ENCODE results near the gene NPC1L1.
"Not testable (repeated sequence)": the region's sequence is repeated elsewhere in the genome, so short reads cannot be mapped to it uniquely, and the experiment has no call there.

Gene NPC1L1

GRCh38 chr7:44520574-44520973 lies 20.6 kb downstream of the NPC1L1 start:
- no peak overlapping the region for H3K4me3 ChIP-seq (ENCODE audit: low read length in 2 of 2)
- no peaks in the 10 kb centered on the region for H3K4me1 ChIP-seq (ENCODE audit: control insufficient read depth in 2 of 2, insufficient read depth in 2 of 2, low read length in 2 of 2)
- no peaks in the 10 kb centered on the region for H3K9me3 ChIP-seq (ENCODE audit: control insufficient read depth in 2 of 2, low read length in 2 of 2)
- H3K27ac ChIP-seq (ENCODE audit: low read depth in 2 of 2, low read length in 2 of 2), result no peak overlapping the region
- H3K27me3 ChIP-seq (ENCODE audit: control insufficient read depth in 2 of 2, insufficient read depth in 2 of 2, low read length in 2 of 2), result peaks cover 0 to 4% of the 10 kb centered on the region in 2 donors
- no peak overlapping the region for H3K9ac ChIP-seq (ENCODE audit: low read depth in 1 of 2, low read length in 2 of 2)
- no peaks in the 10 kb centered on the region for H3K36me3 ChIP-seq (ENCODE audit: control insufficient read depth in 2 of 2, insufficient read depth in 2 of 2, low read length in 2 of 2)

- Histone ChIP-seq H3K27ac (ENCODE audit: low read depth in 2 of 2, low read length in 2 of 2) (no peak overlapping the region), H3K9ac (ENCODE audit: low read depth in 1 of 2, low read length in 2 of 2) (no peak overlapping the region), H3K4me1 (ENCODE audit: control insufficient read depth in 2 of 2, insufficient read depth in 2 of 2, low read length in 2 of 2) (no peaks in the 10 kb centered on the region), H3K36me3 (ENCODE audit: control insufficient read depth in 2 of 2, insufficient read depth in 2 of 2, low read length in 2 of 2) (no peaks in the 10 kb centered on the region), H3K27me3 (ENCODE audit: control insufficient read depth in 2 of 2, insufficient read depth in 2 of 2, low read length in 2 of 2) (peaks cover 0 to 4% of the 10 kb centered on the region in 2 donors), H3K4me3 (ENCODE audit: low read length in 2 of 2) (no peak overlapping the region), H3K9me3 (ENCODE audit: control insufficient read depth in 2 of 2, low read length in 2 of 2) (no peaks in the 10 kb centered on the region)
Observed at GRCh38 chr7:44519546-44519945, 21.6 kb downstream of the NPC1L1 start.

- no peaks in the 10 kb centered on the region for H3K9me3 ChIP-seq (ENCODE audit: control insufficient read depth in 2 of 2, low read length in 2 of 2)
- no peaks in the 10 kb centered on the region for H3K36me3 ChIP-seq (ENCODE audit: control insufficient read depth in 2 of 2, insufficient read depth in 2 of 2, low read length in 2 of 2)
- H3K27me3 ChIP-seq (ENCODE audit: control insufficient read depth in 2 of 2, insufficient read depth in 2 of 2, low read length in 2 of 2), result peaks cover 0 to 4% of the 10 kb centered on the region in 2 donors
- no peak overlapping the region for H3K9ac ChIP-seq (ENCODE audit: low read depth in 1 of 2, low read length in 2 of 2)
- H3K27ac ChIP-seq (ENCODE audit: low read depth in 2 of 2, low read length in 2 of 2), result no peak overlapping the region
- H3K4me3 ChIP-seq (ENCODE audit: low read length in 2 of 2), result no peak overlapping the region
- no peaks in the 10 kb centered on the region for H3K4me1 ChIP-seq (ENCODE audit: control insufficient read depth in 2 of 2, insufficient read depth in 2 of 2, low read length in 2 of 2)
Observed at GRCh38 chr7:44518761-44519160, 22.4 kb downstream of the NPC1L1 start.

- H3K4me3 ChIP-seq (ENCODE audit: low read length in 2 of 2), result no peak overlapping the region
- no peaks in the 10 kb centered on the region for H3K27me3 ChIP-seq (ENCODE audit: control insufficient read depth in 2 of 2, insufficient read depth in 2 of 2, low read length in 2 of 2)
- H3K9me3 ChIP-seq (ENCODE audit: control insufficient read depth in 2 of 2, low read length in 2 of 2), result no peaks in the 10 kb centered on the region
- no peaks in the 10 kb centered on the region for H3K4me1 ChIP-seq (ENCODE audit: control insufficient read depth in 2 of 2, insufficient read depth in 2 of 2, low read length in 2 of 2)
- no peak overlapping the region for H3K9ac ChIP-seq (ENCODE audit: low read depth in 1 of 2, low read length in 2 of 2)
- no peak overlapping the region for H3K27ac ChIP-seq (ENCODE audit: low read depth in 2 of 2, low read length in 2 of 2)
- no peaks in the 10 kb centered on the region for H3K36me3 ChIP-seq (ENCODE audit: control insufficient read depth in 2 of 2, insufficient read depth in 2 of 2, low read length in 2 of 2)
Observed at GRCh38 chr7:44517175-44517574, 24.0 kb downstream of the NPC1L1 start.

- Histone ChIP-seq H3K9ac (ENCODE audit: low read depth in 1 of 2, low read length in 2 of 2) (no peak overlapping the region), H3K36me3 (ENCODE audit: control insufficient read depth in 2 of 2, insufficient read depth in 2 of 2, low read length in 2 of 2) (no peaks in the 10 kb centered on the region), H3K27me3 (ENCODE audit: control insufficient read depth in 2 of 2, insufficient read depth in 2 of 2, low read length in 2 of 2) (no peaks in the 10 kb centered on the region), H3K4me1 (ENCODE audit: control insufficient read depth in 2 of 2, insufficient read depth in 2 of 2, low read length in 2 of 2) (no peaks in the 10 kb centered on the region), H3K4me3 (ENCODE audit: low read length in 2 of 2) (no peak overlapping the region), H3K27ac (ENCODE audit: low read depth in 2 of 2, low read length in 2 of 2) (no peak overlapping the region), H3K9me3 (ENCODE audit: control insufficient read depth in 2 of 2, low read length in 2 of 2) (no peaks in the 10 kb centered on the region)
Observed at GRCh38 chr7:44515590-44516268, 25.4 kb downstream of the NPC1L1 start.

- no peak overlapping the region for H3K9ac ChIP-seq (ENCODE audit: low read depth in 1 of 2, low read length in 2 of 2)
- no peaks in the 10 kb centered on the region for H3K4me1 ChIP-seq (ENCODE audit: control insufficient read depth in 2 of 2, insufficient read depth in 2 of 2, low read length in 2 of 2)
- no peaks in the 10 kb centered on the region for H3K9me3 ChIP-seq (ENCODE audit: control insufficient read depth in 2 of 2, low read length in 2 of 2)
- H3K27ac ChIP-seq (ENCODE audit: low read depth in 2 of 2, low read length in 2 of 2), result no peak overlapping the region
- no peaks in the 10 kb centered on the region for H3K36me3 ChIP-seq (ENCODE audit: control insufficient read depth in 2 of 2, insufficient read depth in 2 of 2, low read length in 2 of 2)
- H3K4me3 ChIP-seq (ENCODE audit: low read length in 2 of 2), result no peak overlapping the region
- no peaks in the 10 kb centered on the region for H3K27me3 ChIP-seq (ENCODE audit: control insufficient read depth in 2 of 2, insufficient read depth in 2 of 2, low read length in 2 of 2)
Observed at GRCh38 chr7:44512736-44513135, 28.4 kb downstream of the NPC1L1 start.

GRCh38 chr7:44511863-44512468 lies 29.2 kb downstream of the NPC1L1 start:
- H3K4me3 ChIP-seq (ENCODE audit: low read length in 2 of 2), result no peak overlapping the region
- H3K27me3 ChIP-seq (ENCODE audit: control insufficient read depth in 2 of 2, insufficient read depth in 2 of 2, low read length in 2 of 2), result no peaks in the 10 kb centered on the region
- H3K9me3 ChIP-seq (ENCODE audit: control insufficient read depth in 2 of 2, low read length in 2 of 2), result no peaks in the 10 kb centered on the region
- no peaks in the 10 kb centered on the region for H3K4me1 ChIP-seq (ENCODE audit: control insufficient read depth in 2 of 2, insufficient read depth in 2 of 2, low read length in 2 of 2)
- no peak overlapping the region for H3K9ac ChIP-seq (ENCODE audit: low read depth in 1 of 2, low read length in 2 of 2)
- no peak overlapping the region for H3K27ac ChIP-seq (ENCODE audit: low read depth in 2 of 2, low read length in 2 of 2)
- no peaks in the 10 kb centered on the region for H3K36me3 ChIP-seq (ENCODE audit: control insufficient read depth in 2 of 2, insufficient read depth in 2 of 2, low read length in 2 of 2)

GRCh38 chr7:44511236-44511635 lies 29.9 kb downstream of the NPC1L1 start:
- no peaks in the 10 kb centered on the region for H3K9me3 ChIP-seq (ENCODE audit: control insufficient read depth in 2 of 2, low read length in 2 of 2)
- no peaks in the 10 kb centered on the region for H3K27me3 ChIP-seq (ENCODE audit: control insufficient read depth in 2 of 2, insufficient read depth in 2 of 2, low read length in 2 of 2)
- no peak overlapping the region for H3K4me3 ChIP-seq (ENCODE audit: low read length in 2 of 2)
- H3K36me3 ChIP-seq (ENCODE audit: control insufficient read depth in 2 of 2, insufficient read depth in 2 of 2, low read length in 2 of 2), result no peaks in the 10 kb centered on the region
- no peak overlapping the region for H3K27ac ChIP-seq (ENCODE audit: low read depth in 2 of 2, low read length in 2 of 2)
- H3K9ac ChIP-seq (ENCODE audit: low read depth in 1 of 2, low read length in 2 of 2), result no peak overlapping the region
- H3K4me1 ChIP-seq (ENCODE audit: control insufficient read depth in 2 of 2, insufficient read depth in 2 of 2, low read length in 2 of 2), result no peaks in the 10 kb centered on the region

GRCh38 chr7:44508328-44509030 lies 32.7 kb downstream of the NPC1L1 start:
- Histone ChIP-seq H3K27ac (ENCODE audit: low read depth in 2 of 2, low read length in 2 of 2) (no peak overlapping the region), H3K4me1 (ENCODE audit: control insufficient read depth in 2 of 2, insufficient read depth in 2 of 2, low read length in 2 of 2) (no peaks in the 10 kb centered on the region), H3K9ac (ENCODE audit: low read depth in 1 of 2, low read length in 2 of 2) (no peak overlapping the region), H3K4me3 (ENCODE audit: low read length in 2 of 2) (no peak overlapping the region), H3K9me3 (ENCODE audit: control insufficient read depth in 2 of 2, low read length in 2 of 2) (no peaks in the 10 kb centered on the region), H3K27me3 (ENCODE audit: control insufficient read depth in 2 of 2, insufficient read depth in 2 of 2, low read length in 2 of 2) (no peaks in the 10 kb centered on the region), H3K36me3 (ENCODE audit: control insufficient read depth in 2 of 2, insufficient read depth in 2 of 2, low read length in 2 of 2) (no peaks in the 10 kb centered on the region)

GRCh38 chr7:44506592-44507288 lies 34.4 kb downstream of the NPC1L1 start:
- not testable (repeated sequence) for H3K36me3 ChIP-seq (ENCODE audit: control insufficient read depth in 2 of 2, insufficient read depth in 2 of 2, low read length in 2 of 2); H3K4me3 ChIP-seq (ENCODE audit: low read length in 2 of 2); H3K4me1 ChIP-seq (ENCODE audit: control insufficient read depth in 2 of 2, insufficient read depth in 2 of 2, low read length in 2 of 2); H3K27ac ChIP-seq (ENCODE audit: low read depth in 2 of 2, low read length in 2 of 2); H3K9ac ChIP-seq (ENCODE audit: low read depth in 1 of 2, low read length in 2 of 2); H3K27me3 ChIP-seq (ENCODE audit: control insufficient read depth in 2 of 2, insufficient read depth in 2 of 2, low read length in 2 of 2); H3K9me3 ChIP-seq (ENCODE audit: control insufficient read depth in 2 of 2, low read length in 2 of 2)

Data from mucosa of rectum (tissue), 2 donors.